ENCODE data around the gene PRKG1.

- TF ChIP-seq, protein P1, sequence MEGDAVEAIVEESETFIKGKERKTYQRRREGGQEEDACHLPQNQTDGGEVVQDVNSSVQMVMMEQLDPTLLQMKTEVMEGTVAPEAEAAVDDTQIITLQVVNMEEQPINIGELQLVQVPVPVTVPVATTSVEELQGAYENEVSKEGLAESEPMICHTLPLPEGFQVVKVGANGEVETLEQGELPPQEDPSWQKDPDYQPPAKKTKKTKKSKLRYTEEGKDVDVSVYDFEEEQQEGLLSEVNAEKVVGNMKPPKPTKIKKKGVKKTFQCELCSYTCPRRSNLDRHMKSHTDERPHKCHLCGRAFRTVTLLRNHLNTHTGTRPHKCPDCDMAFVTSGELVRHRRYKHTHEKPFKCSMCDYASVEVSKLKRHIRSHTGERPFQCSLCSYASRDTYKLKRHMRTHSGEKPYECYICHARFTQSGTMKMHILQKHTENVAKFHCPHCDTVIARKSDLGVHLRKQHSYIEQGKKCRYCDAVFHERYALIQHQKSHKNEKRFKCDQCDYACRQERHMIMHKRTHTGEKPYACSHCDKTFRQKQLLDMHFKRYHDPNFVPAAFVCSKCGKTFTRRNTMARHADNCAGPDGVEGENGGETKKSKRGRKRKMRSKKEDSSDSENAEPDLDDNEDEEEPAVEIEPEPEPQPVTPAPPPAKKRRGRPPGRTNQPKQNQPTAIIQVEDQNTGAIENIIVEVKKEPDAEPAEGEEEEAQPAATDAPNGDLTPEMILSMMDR (IDR thresholded peaks at IDR 0.05; ENCODE audit: low read depth, low read length, poor library complexity, severe bottlenecking), result no peak
- no peak for TF ChIP-seq EZH2phosphoT487 (IDR thresholded peaks at IDR 0.05; ENCODE audit: borderline replicate concordance, low read length)
Observed at GRCh38 chr10:52066383-52066782, 992.1 kb downstream of the PRKG1 start.
